ENCODE results near the gene ATP6V0C.
"Not testable (repeated sequence)": the region's sequence is repeated elsewhere in the genome, so short reads cannot be mapped to it uniquely, and the experiment has no call there.

DNA sequence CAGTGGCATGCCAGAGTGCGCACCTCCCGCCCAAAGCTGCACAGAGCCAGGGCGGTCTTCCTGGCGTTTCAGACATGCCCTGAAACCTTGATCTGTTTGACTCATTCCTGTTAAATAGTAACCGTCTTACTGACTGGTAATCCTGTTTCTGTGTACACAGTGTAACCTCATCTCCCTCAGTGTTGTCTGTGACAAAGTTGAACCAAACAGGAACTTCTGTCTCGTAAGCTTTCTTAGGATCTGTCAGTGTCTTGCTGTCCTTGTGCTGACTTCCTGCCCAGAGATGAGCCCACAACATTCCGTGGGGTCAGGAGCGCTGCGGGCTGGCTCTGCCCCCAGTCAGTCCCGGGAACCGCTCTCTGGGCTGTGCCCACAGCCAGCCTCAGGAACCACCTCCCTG, 54.8 kb downstream of the ATP6V0C start:
- TF ChIP-seq POLR2A (IDR thresholded peaks at IDR 0.05), result not testable (repeated sequence)
- TF ChIP-seq, protein P1, sequence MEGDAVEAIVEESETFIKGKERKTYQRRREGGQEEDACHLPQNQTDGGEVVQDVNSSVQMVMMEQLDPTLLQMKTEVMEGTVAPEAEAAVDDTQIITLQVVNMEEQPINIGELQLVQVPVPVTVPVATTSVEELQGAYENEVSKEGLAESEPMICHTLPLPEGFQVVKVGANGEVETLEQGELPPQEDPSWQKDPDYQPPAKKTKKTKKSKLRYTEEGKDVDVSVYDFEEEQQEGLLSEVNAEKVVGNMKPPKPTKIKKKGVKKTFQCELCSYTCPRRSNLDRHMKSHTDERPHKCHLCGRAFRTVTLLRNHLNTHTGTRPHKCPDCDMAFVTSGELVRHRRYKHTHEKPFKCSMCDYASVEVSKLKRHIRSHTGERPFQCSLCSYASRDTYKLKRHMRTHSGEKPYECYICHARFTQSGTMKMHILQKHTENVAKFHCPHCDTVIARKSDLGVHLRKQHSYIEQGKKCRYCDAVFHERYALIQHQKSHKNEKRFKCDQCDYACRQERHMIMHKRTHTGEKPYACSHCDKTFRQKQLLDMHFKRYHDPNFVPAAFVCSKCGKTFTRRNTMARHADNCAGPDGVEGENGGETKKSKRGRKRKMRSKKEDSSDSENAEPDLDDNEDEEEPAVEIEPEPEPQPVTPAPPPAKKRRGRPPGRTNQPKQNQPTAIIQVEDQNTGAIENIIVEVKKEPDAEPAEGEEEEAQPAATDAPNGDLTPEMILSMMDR (IDR thresholded peaks at IDR 0.05 in 4 of 5, conservative IDR thresholded peaks at IDR 0.05 in 1 of 5), result not testable (repeated sequence)

Measured in gastrocnemius medialis (tissue), 4 donors.